Testis (tissue), 3 donors: ENCODE results near the gene TBC1D4. TPM values are rescaled to one million over a fixed set of nuclear protein-coding genes. Genes with fewer than 3 reads are reported as not detected.

Experiments
- DNase-seq: peaks from one replicate; pipeline ENCODE4 v3.0.0-alpha.2; 2019
- H3K27ac ChIP-seq, 2 donors: fragments of 200-600 bp; sonication (generic); one replicate each; pipeline ENCODE4 v1.5.1; 2019
- H3K27me3 ChIP-seq: fragments of 200-600 bp; sonication (generic); one replicate; pipeline ENCODE4 v1.5.1; 2019
- H3K36me3 ChIP-seq: fragments of 200-600 bp; sonication (generic); one replicate; pipeline ENCODE4 v1.5.1; 2017; ENCODE audit warnings: low read depth; ENCODE audit errors: missing control alignments
- H3K4me1 ChIP-seq: fragments of 200-600 bp; sonication (generic); one replicate; pipeline ENCODE4 v1.5.1; 2019
- H3K4me3 ChIP-seq, 2 donors: fragments of 200-600 bp; sonication (generic); one replicate each; pipeline ENCODE4 v1.5.1; 2017 to 2019
- H3K9me3 ChIP-seq: fragments of 200-600 bp; sonication (generic); one replicate; pipeline ENCODE4 v1.5.1; 2017
- CTCF ChIP-seq, 3 experiments: fragments of 450-650 bp in 2 of 3; fragments of 200-600 bp in 1 of 3; sonication (generic) in 1 of 3; IDR thresholded peaks; one replicate each; pipeline ENCODE4 v1.5.1; 2016 to 2019; ENCODE audit warnings: antibody characterized with exemption in 3 of 3, mild to moderate bottlenecking in 2 of 3, moderate library complexity in 1 of 3
- POLR2A ChIP-seq: fragments of 450-650 bp; IDR thresholded peaks from one replicate; pipeline ENCODE4 v1.6.1; 2017; ENCODE audit warnings: antibody characterized with exemption, mild to moderate bottlenecking, moderate library complexity
- WGBS, 2 donors: methylation state at CpG; one replicate each; pipeline ENCODE4 v1.1.5; 2018; 5-methylcytosine and 5-hydroxymethylcytosine counted together
- intact Hi-C: fragments of 100-400 bp; cut with DNase I; formaldehyde crosslinking; loops from one replicate; pipeline ENCODE4 v1.15.1; 2023; ENCODE audit warnings: low total_unique reads
- polyA plus RNA-seq: library from polyadenylated mRNA; stranded (reverse); fragments of 350-450 nt; fragmentation: Illumina TruSeq; extraction: RNeasy Lipid Tissue Mini Kit (QIAGEN cat#74804); gene quantifications from one replicate; pipeline ENCODE4 v1.2.3, GENCODE V29; 2014; ENCODE audit warnings: low read depth, low replicate concordance; ENCODE audit not compliant: insufficient read depth
- total RNA-seq, 2 donors: library from RNA; depleted of rRNA; stranded (reverse); fragments of >200 nt; gene quantifications; one replicate each; pipeline ENCODE4 v1.2.3, GENCODE V29; 2016

The TBC1D4 gene
- total and polyA plus RNA-seq, 3 donors from 2014 or later: 12.7 to 23.5 (median 20.4) TPM

- WGBS, 2 donors: 79 to 91% methylated on average over 3 to 6 of the region's 6 CpGs
These were observed 26.1 kb upstream of the TBC1D4 start for GRCh38 chr13:75508002-75508548.

GRCh38 chr13:75507027-75508001 is 25.3 kb upstream of the TBC1D4 start:
- Histone ChIP-seq H3K9me3 (no peaks in the 10 kb centered on the region), H3K36me3 (no peaks in the 10 kb centered on the region), H3K27ac (no peak overlapping the region), H3K4me3 (no peak overlapping the region), H3K27me3 (no peaks in the 10 kb centered on the region), H3K4me1 (no peaks in the 10 kb centered on the region)
- 93 to 94% methylated on average over 6 to 10 of the region's 10 CpGs for WGBS, 2 donors
- intact Hi-C loops: no loop called here
- no peak for TF ChIP-seq CTCF (IDR thresholded peaks at IDR 0.05)
- TF ChIP-seq POLR2A: no peak
- DNase-seq: no peak

More at GRCh38 chr13:75508002-75508548, 26.1 kb upstream of the TBC1D4 start:
- DNase-seq: no peak
- Histone ChIP-seq H3K4me1 (no peaks in the 10 kb centered on the region), H3K9me3 (no peaks in the 10 kb centered on the region), H3K4me3 (no peak overlapping the region), H3K27ac (no peak overlapping the region), H3K36me3 (no peaks in the 10 kb centered on the region), H3K27me3 (no peaks in the 10 kb centered on the region)
- intact Hi-C loops: no loop called here
- TF ChIP-seq CTCF (IDR thresholded peaks at IDR 0.05) (no peak), POLR2A (no peak)

- WGBS, 2 donors: 87 to 89% methylated on average over 1 of the region's 1 CpG
- Histone ChIP-seq H3K4me1 (no peaks in the 10 kb centered on the region), H3K9me3 (no peaks in the 10 kb centered on the region), H3K27me3 (no peaks in the 10 kb centered on the region), H3K27ac (no peak overlapping the region), H3K36me3 (no peaks in the 10 kb centered on the region), H3K4me3 (no peak overlapping the region)
- TF ChIP-seq POLR2A (no peak), CTCF (IDR thresholded peaks at IDR 0.05) (no peak)
- no peak for DNase-seq
- intact Hi-C loops: no loop called here
These were observed 24.0 kb upstream of the TBC1D4 start for GRCh38 chr13:75506018-75506417.

- 80 to 82% methylated on average over 3 of the region's 3 CpGs for WGBS, 2 donors
- Histone ChIP-seq H3K4me1 (no peaks in the 10 kb centered on the region), H3K36me3 (no peaks in the 10 kb centered on the region), H3K27ac (no peak overlapping the region), H3K27me3 (no peaks in the 10 kb centered on the region), H3K4me3 (no peak overlapping the region), H3K9me3 (no peaks in the 10 kb centered on the region)
- no peak for TF ChIP-seq CTCF (IDR thresholded peaks at IDR 0.05)
- TF ChIP-seq POLR2A: no peak
- DNase-seq: no peak
- intact Hi-C loops: no loop called here
These were observed 23.4 kb upstream of the TBC1D4 start for GRCh38 chr13:75505327-75505726.
